Activated T-helper 2 cell treated with anti-CD3 and anti-CD28 coated beads, Interferon-gamma antibody, Interleukin-2, Interleukin-4, amounts not matched to agents 10 μg/mL and 5 μg/mL and 100 μg/mL, durations not matched to agents 14 hours and 24 hours and 36 hours (primary cell): ENCODE data around the gene HNRNPA0. TPM values are rescaled to one million over a fixed set of nuclear protein-coding genes. Genes with fewer than 3 reads are reported as not detected.
"Not testable (repeated sequence)": the region's sequence is repeated elsewhere in the genome, so short reads cannot be mapped to it uniquely, and the experiment has no call there.

ENCODE experiments used
- DNase-seq: peaks from one replicate; pipeline ENCODE4 v3.0.0; 2021; ENCODE audit warnings: low spot score
- H3K27ac Mint-ChIP-seq: one replicate; pipeline ENCODE4 v1.8.0; 2021; ENCODE audit warnings: mixed read lengths
- H3K27me3 Mint-ChIP-seq: one replicate; pipeline ENCODE4 v1.8.0; 2021; ENCODE audit warnings: low read depth, mixed read lengths
- H3K36me3 Mint-ChIP-seq: one replicate; pipeline ENCODE4 v1.8.0; 2021; ENCODE audit warnings: low read depth, mixed read lengths
- H3K4me1 Mint-ChIP-seq: one replicate; pipeline ENCODE4 v1.8.0; 2021; ENCODE audit warnings: low read depth, mixed read lengths
- H3K4me3 Mint-ChIP-seq: one replicate; pipeline ENCODE4 v1.8.0; 2021; ENCODE audit warnings: low read depth, mild to moderate bottlenecking, moderate library complexity, mixed read lengths
- H3K9me3 Mint-ChIP-seq: one replicate; pipeline ENCODE4 v1.8.0; 2021; ENCODE audit warnings: mixed read lengths
- intact Hi-C: fragments of 100-400 bp; cut with micrococcal nuclease; formaldehyde crosslinking; loops from one replicate; pipeline ENCODE4 v1.15.1; 2023
- total RNA-seq: library from RNA; stranded (reverse); gene quantifications from 2 replicates; pipeline ENCODE4 v1.2.3, GENCODE V29; 2022

The HNRNPA0 gene
- total RNA-seq, 1 donor from 2014 or later: 37.5 TPM

- Mint-ChIP-seq H3K36me3 (no peaks in the 10 kb centered on the region), H3K4me3 (no peak overlapping the region), H3K27ac (no peak overlapping the region), H3K4me1 (no peaks in the 10 kb centered on the region), H3K27me3 (peaks cover 18% of the 10 kb centered on the region), H3K9me3 (no peaks in the 10 kb centered on the region)
- intact Hi-C loops: loop anchor here (2.0 to 5.0 kb wide), 2 partner anchors 288 to 354 kb away; no protein-coding TSS in a partner anchor
- DNase-seq: no peak
Measured at GRCh38 chr5:137778772-137779564, 24.8 kb upstream of the HNRNPA0 start.

DNA sequence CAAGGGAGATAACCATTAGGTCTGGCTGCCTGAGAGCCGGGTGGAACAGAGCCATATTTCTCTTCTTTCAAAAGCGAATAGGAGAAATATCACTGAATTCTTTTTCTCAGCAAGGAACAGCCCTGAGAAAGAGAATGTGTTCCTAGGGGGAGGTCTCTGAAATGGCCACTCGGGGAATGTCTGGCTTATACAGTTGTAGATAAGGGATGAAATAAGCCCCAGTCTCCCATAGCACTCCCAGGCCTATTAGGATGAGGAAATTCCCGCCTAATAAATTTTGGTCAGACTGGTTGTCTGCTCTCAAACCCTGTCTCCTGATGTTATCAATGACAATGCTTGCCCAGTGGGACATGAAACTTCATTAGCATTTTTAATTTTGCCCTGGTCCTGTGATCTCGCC is 13.8 kb upstream of the HNRNPA0 start:
- H3K36me3 Mint-ChIP-seq, H3K27ac Mint-ChIP-seq, H3K4me3 Mint-ChIP-seq, DNase-seq, intact Hi-C loops, H3K4me1 Mint-ChIP-seq: not testable (repeated sequence)
- Mint-ChIP-seq H3K27me3 (peaks cover 31% of the 10 kb centered on the region), H3K9me3 (peaks cover 20% of the 10 kb centered on the region)

- H3K9me3 Mint-ChIP-seq: no peaks in the 10 kb centered on the region
- intact Hi-C loops: no loop called here
- no peaks in the 10 kb centered on the region for H3K4me1 Mint-ChIP-seq
- no peak overlapping the region for H3K27ac Mint-ChIP-seq
- no peak for DNase-seq
- H3K4me3 Mint-ChIP-seq: no peak overlapping the region
- peaks cover 13% of the 10 kb centered on the region for H3K27me3 Mint-ChIP-seq
- no peaks in the 10 kb centered on the region for H3K36me3 Mint-ChIP-seq
Measured at GRCh38 chr5:137761566-137761965, 7.4 kb upstream of the HNRNPA0 start.

GRCh38 chr5:137760719-137761516 is 6.8 kb upstream of the HNRNPA0 start:
- H3K27me3 Mint-ChIP-seq: peaks cover 10% of the 10 kb centered on the region
- no peaks in the 10 kb centered on the region for H3K36me3 Mint-ChIP-seq
- no peak for DNase-seq
- no peaks in the 10 kb centered on the region for H3K4me1 Mint-ChIP-seq
- no peak overlapping the region for H3K27ac Mint-ChIP-seq
- intact Hi-C loops: no loop called here
- H3K4me3 Mint-ChIP-seq: no peak overlapping the region
- H3K9me3 Mint-ChIP-seq: peaks cover 2% of the 10 kb centered on the region

DNA sequence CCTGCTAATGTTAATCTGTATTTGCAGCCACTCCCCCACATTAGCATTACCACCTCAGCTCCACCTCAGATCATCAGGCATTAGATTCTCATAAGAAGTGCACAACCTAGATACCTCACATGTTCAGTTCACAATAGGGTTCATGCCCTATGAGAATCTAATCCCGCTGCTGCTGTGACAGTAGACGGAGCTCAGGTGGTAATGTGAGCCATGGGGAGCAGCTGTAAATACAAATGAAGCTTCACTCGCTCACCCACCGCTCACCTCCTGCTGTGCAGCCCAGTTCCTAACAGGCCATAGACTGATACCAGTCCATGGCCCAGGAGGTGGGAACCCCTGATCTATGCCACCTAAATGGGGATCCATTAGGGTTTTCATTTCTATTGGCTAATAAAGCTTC is 6.1 kb upstream of the HNRNPA0 start:
- H3K4me1 Mint-ChIP-seq: no peaks in the 10 kb centered on the region
- intact Hi-C loops: no loop called here
- peaks cover 4% of the 10 kb centered on the region for H3K27me3 Mint-ChIP-seq
- no peak for DNase-seq
- no peak overlapping the region for H3K4me3 Mint-ChIP-seq
- no peaks in the 10 kb centered on the region for H3K36me3 Mint-ChIP-seq
- H3K9me3 Mint-ChIP-seq: peaks cover 4% of the 10 kb centered on the region
- no peak overlapping the region for H3K27ac Mint-ChIP-seq

DNA sequence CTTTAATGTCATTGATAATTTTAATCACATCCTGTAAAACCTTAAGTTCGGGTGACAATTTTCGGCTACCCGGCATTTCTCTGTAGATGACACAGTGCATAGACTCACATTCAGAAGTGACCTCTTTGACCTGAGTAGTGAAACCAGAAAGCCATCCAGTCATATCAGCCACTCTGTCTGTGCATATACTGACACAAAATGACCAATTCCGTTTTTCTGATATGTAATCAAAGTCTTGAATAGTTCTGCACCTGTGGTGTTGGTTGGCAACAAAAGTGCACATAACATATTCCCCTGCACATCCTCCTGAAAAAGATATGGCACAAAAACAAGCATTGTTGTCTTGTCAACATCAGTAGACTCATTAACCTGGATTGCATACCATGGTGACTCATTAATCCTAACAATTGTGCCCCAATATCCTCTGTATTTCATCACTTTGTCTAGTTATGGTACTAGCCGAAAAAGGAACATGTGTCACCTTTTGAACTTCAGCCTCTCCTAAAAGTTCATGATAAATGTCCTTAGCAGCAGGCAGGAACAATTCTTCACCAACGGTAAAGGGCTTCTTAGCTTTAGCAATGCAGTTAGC is 4.6 kb upstream of the HNRNPA0 start:
- Mint-ChIP-seq H3K27me3 (peaks cover 3% of the 10 kb centered on the region), H3K27ac (no peak overlapping the region), H3K4me1 (peaks cover 3% of the 10 kb centered on the region), H3K4me3 (no peak overlapping the region), H3K9me3 (peaks cover 4% of the 10 kb centered on the region), H3K36me3 (peaks cover 7% of the 10 kb centered on the region)
- intact Hi-C loops: no loop called here
- no peak for DNase-seq

DNA sequence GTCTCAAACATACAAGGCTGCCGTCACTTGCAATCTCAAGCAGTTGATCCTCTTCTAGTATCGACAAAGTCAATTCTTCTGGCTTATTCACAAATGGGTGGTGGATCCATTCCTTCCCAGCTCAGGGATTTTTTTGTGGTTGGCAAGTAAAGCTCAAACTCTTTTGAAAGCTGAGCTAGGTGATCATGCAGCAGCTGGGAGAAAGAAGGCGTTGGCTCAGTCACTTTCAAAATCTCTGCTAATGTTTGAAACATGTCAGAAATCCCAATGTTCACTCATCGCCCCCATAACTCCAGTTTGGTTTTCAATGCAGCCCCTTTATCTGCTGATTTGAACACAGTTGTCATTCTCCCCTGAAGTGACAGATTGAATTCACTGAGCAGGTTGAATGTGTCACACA is 4.0 kb upstream of the HNRNPA0 start:
- Mint-ChIP-seq H3K4me3 (no peak overlapping the region), H3K9me3 (peaks cover 4% of the 10 kb centered on the region), H3K4me1 (peaks cover 3% of the 10 kb centered on the region), H3K27ac (no peak overlapping the region), H3K36me3 (peaks cover 14% of the 10 kb centered on the region), H3K27me3 (no peaks in the 10 kb centered on the region)
- intact Hi-C loops: no loop called here
- no peak for DNase-seq

DNA sequence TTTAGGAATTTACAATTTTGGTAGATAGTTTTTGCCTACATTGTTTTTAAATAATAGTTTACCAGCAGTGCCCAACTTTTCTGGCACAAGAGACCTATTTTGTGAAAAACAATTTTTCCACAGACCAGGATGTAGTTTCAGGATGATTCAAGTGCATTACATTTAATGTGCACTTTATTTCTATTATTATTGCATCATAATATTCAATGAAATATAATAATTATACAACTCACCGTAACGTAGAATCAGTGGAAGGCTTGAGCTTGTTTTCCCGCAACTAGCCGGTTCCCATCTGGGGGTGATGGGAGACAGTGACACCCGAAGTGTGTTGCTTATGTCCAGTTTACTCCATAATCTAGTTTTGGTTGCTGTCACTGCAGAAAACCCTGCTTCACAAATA is 3.5 kb upstream of the HNRNPA0 start:
- DNase-seq: no peak
- no peaks in the 10 kb centered on the region for H3K27me3 Mint-ChIP-seq
- H3K4me3 Mint-ChIP-seq: no peak overlapping the region
- peaks cover 4% of the 10 kb centered on the region for H3K9me3 Mint-ChIP-seq
- peaks cover 19% of the 10 kb centered on the region for H3K36me3 Mint-ChIP-seq
- H3K27ac Mint-ChIP-seq: no peak overlapping the region
- intact Hi-C loops: no loop called here
- peaks cover 3% of the 10 kb centered on the region for H3K4me1 Mint-ChIP-seq

DNA sequence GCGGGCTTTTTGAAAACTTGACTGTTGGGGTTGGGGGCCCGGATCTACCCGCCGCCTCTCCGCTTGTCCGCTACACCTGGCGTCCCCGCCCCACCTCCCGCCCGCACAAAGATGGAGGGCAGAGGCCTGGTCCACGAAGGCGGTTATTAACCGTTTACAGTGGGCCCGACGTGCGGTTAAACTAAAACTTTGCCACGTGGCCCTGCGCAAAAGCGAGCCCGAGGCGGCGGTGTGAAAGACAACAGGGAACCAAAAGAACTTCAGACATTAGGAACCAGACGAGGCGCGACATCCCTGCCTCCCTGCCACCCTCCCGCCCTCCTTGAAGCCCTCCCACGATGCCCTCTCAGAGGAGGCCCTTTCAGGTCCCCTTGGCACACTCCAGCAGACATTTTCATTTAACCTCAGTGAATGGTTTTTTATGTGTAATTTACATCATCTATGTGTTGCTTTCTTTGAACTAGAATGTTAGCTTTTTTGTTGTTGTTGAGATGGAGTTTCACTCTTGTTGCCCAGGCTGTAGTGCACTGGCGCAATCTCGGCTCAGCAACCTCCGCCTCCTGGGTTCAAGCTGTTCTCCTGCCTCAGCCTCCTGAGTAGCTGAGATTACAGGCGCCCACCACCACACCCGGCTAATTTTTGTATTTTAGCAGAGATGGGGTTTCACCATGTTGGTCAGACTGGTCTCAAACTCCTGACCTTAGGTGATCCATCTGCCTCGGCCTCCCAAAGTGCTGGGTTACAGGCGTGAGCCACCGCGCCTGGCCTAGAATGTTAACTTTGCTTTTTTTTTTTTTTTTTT is 999 bp upstream of the HNRNPA0 start:
- peaks cover 4% of the 10 kb centered on the region for H3K9me3 Mint-ChIP-seq
- H3K27me3 Mint-ChIP-seq: no peaks in the 10 kb centered on the region
- H3K4me1 Mint-ChIP-seq: peaks cover 20% of the 10 kb centered on the region
- intact Hi-C loops: loop anchor here (1.0 to 5.0 kb wide), 4 partner anchors 19 to 423 kb away; partner anchors contain the start of genes BRD8, KLHL3 and PKD2L2
- H3K36me3 Mint-ChIP-seq: peaks cover 42% of the 10 kb centered on the region
- no peak for DNase-seq
- peak overlapping the region; percentile 100 for H3K27ac Mint-ChIP-seq
- peak overlapping the region; percentile 99 for H3K4me3 Mint-ChIP-seq

GRCh38 chr5:137753691-137754187 is 424 bp downstream of the HNRNPA0 start:
- intact Hi-C loops: loop anchor here (1.0 to 5.0 kb wide), 4 partner anchors 17 to 425 kb away; partner anchors contain the start of genes BRD8, KLHL3 and PKD2L2
- peaks cover 21% of the 10 kb centered on the region for H3K4me1 Mint-ChIP-seq
- peak overlapping the region; percentile 100 for H3K27ac Mint-ChIP-seq
- peaks cover 45% of the 10 kb centered on the region for H3K36me3 Mint-ChIP-seq
- H3K4me3 Mint-ChIP-seq: peak overlapping the region; percentile 99
- H3K27me3 Mint-ChIP-seq: no peaks in the 10 kb centered on the region
- peaks cover 4% of the 10 kb centered on the region for H3K9me3 Mint-ChIP-seq
- no peak for DNase-seq

- H3K36me3 Mint-ChIP-seq: peaks cover 45% of the 10 kb centered on the region
- peaks cover 21% of the 10 kb centered on the region for H3K4me1 Mint-ChIP-seq
- H3K27me3 Mint-ChIP-seq: no peaks in the 10 kb centered on the region
Measured at GRCh38 chr5:137752905-137753690, 1.1 kb downstream of the HNRNPA0 start.

More at GRCh38 chr5:137752905-137753690, 1.1 kb downstream of the HNRNPA0 start:
- Mint-ChIP-seq H3K27ac (peak overlapping the region; percentile 100), H3K4me3 (peak overlapping the region; percentile 99), H3K9me3 (peaks cover 4% of the 10 kb centered on the region)
- DNase-seq: peak; percentile 35
- intact Hi-C loops: loop anchor here (5.0 kb wide), 1 partner anchor 134 kb away; the partner anchor contains the start of gene PKD2L2
